Panc1 (cell line): ENCODE measurements around the gene PNMA1. TPM values are rescaled to one million over a fixed set of nuclear protein-coding genes. Genes with fewer than 3 reads are reported as not detected.

Source experiments
- ATAC-seq: fragments of 200-7000 bp; cut with Tn5 transposase; 2 replicates; pipeline ENCODE4 v1.9.1; 2020; ENCODE audit warnings: mild to moderate bottlenecking, moderate library complexity
- BruUV-seq: library from RNA; stranded (reverse); fragments of 400-500 nt; replicated peaks from 2 replicates; lab custom pipeline; 2021; lab: Mats Ljungman, UMichigan
- CTCF ChIA-PET: fragments of 300-600 bp; sonication (Branson Sonifier 250); formaldehyde crosslinking; loops from one replicate; lab custom pipeline; 2022; ENCODE audit warnings: antibody characterized with exemption; lab: Charles Lee
- POLR2A ChIA-PET: fragments of 300-600 bp; sonication (Branson Sonifier 250); formaldehyde crosslinking; loops from one replicate; lab custom pipeline; 2022; ENCODE audit warnings: antibody characterized with exemption; lab: Charles Lee
- DNase-seq: peaks from one replicate; pipeline ENCODE4 v3.0.0-alpha.2; 2010; ENCODE audit warnings: low read depth, low spot score
- H3K27ac ChIP-seq: 2 replicates; pipeline ENCODE4 v1.5.1; 2011; ENCODE audit warnings: mild to moderate bottlenecking, low read length, inconsistent platforms
- H3K27me3 ChIP-seq: fragments of 200-500 bp; sonication (Bioruptor generic); 2 replicates; pipeline ENCODE4 v1.6.0; 2014; ENCODE audit warnings: low read length, inconsistent platforms; ENCODE audit not compliant: control insufficient read depth, insufficient read depth
- H3K36me3 ChIP-seq: fragments of 200-500 bp; sonication (Bioruptor generic); 2 replicates; pipeline ENCODE4 v1.5.1; 2014; ENCODE audit warnings: inconsistent platforms, mild to moderate bottlenecking, low read length, moderate library complexity; ENCODE audit not compliant: control insufficient read depth, insufficient read depth
- H3K4me1 ChIP-seq: 2 replicates; pipeline ENCODE4 v1.5.1; 2011; ENCODE audit warnings: inconsistent platforms, mild to moderate bottlenecking, low read length, moderate library complexity; ENCODE audit not compliant: control insufficient read depth, insufficient read depth
- H3K4me3 ChIP-seq, 2 experiments: 2 replicates each; pipeline ENCODE4 v1.5.1; 2011 to 2012; ENCODE audit warnings: low read depth in 2 of 2, low read length in 2 of 2, mild to moderate bottlenecking in 2 of 2, inconsistent platforms in 1 of 2, moderate library complexity in 1 of 2
- H3K9me3 ChIP-seq: fragments of 200-500 bp; sonication (Bioruptor generic); 2 replicates; pipeline ENCODE4 v1.5.1; 2014; ENCODE audit warnings: low read depth, mild to moderate bottlenecking, inconsistent platforms, low read length, moderate library complexity; ENCODE audit not compliant: control insufficient read depth, insufficient read depth
- POLR2AphosphoS5 ChIP-seq: IDR thresholded peaks from 2 replicates; pipeline ENCODE4 v1.6.1; 2012; ENCODE audit warnings: mild to moderate bottlenecking, low read depth, low read length, moderate library complexity
- SIN3A ChIP-seq: IDR thresholded peaks from 2 replicates; pipeline ENCODE4 v1.6.1; 2012; ENCODE audit warnings: low read depth, mild to moderate bottlenecking, low read length, moderate library complexity, borderline replicate concordance; ENCODE audit not compliant: insufficient read depth
- TCF7L2 ChIP-seq: IDR thresholded peaks from 2 replicates; pipeline ENCODE4 v1.6.1; 2011; ENCODE audit warnings: mild to moderate bottlenecking, low read depth, low read length, inconsistent platforms
- in situ Hi-C: cut with HindIII; loops from 2 replicates; pipeline ENCODE4 v1.10.0; 2016; ENCODE audit warnings: low sequenced_read_pairs, low pct_unique_long_range_greater_than_20kb
- intact Hi-C: fragments of 100-400 bp; cut with micrococcal nuclease; formaldehyde crosslinking; loops from one replicate; pipeline ENCODE4 v1.10.0; 2022; ENCODE audit not compliant: unreplicated experiment
- total RNA-seq: library from RNA; stranded (reverse); gene quantifications from one replicate; pipeline ENCODE4 v1.2.1, GENCODE V29; 2021; ENCODE audit not compliant: unreplicated experiment
- TF ChIP-seq, protein P1 (sequence below), 2 experiments: IDR thresholded peaks; 2 replicates each; pipeline ENCODE4 v1.6.1; 2011 to 2012; ENCODE audit warnings: low read depth in 2 of 2, control low read depth in 1 of 2, low read length in 1 of 2, mild to moderate bottlenecking in 1 of 2, moderate library complexity in 1 of 2; ENCODE audit not compliant: insufficient read depth in 1 of 2
- TF ChIP-seq, protein P2 (sequence below): fragments of 450-650 bp; IDR thresholded peaks from 2 replicates; pipeline ENCODE4 v1.5.1; 2017; ENCODE audit warnings: mild to moderate bottlenecking

Gene PNMA1
- total RNA-seq, 1 experiment from 2014 or later, result 49.7 TPM

DNA sequence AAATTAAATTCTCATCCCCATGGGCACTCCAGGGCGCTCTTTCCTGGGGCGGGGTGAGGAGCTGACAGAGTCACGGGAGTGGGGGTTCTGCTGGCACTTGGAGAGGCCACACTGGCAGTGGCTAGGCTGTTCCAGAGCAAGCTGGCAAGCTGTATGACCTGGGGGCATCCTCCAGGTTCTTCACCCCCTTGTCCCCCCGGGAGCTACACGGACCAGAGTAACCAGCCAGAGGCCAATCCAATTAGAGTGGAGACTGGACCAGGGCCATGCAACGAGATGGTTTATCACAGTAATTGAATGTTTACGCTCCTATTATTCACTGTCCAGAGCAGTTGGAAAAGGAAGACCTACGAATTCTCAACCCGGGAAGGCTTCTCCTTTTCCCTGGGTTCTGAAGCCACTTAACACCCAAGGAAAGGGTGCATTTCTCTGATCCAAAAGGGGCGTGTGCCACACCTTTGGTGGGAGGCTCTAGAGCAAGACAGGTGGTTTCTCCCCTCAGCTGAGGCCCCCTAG is 43.8 kb upstream of the PNMA1 start:
- in situ Hi-C loops, result no loop called here
- Histone ChIP-seq H3K27ac (peak overlapping the region; percentile 97), H3K9me3 (no peaks in the 10 kb centered on the region), H3K4me3 (peak overlapping the region; percentile 68 to 85), H3K4me1 (peaks cover 74% of the 10 kb centered on the region), H3K36me3 (no peaks in the 10 kb centered on the region), H3K27me3 (no peaks in the 10 kb centered on the region)
- ATAC-seq (no peak), DNase-seq (no peak)
- TF ChIP-seq, protein P1, sequence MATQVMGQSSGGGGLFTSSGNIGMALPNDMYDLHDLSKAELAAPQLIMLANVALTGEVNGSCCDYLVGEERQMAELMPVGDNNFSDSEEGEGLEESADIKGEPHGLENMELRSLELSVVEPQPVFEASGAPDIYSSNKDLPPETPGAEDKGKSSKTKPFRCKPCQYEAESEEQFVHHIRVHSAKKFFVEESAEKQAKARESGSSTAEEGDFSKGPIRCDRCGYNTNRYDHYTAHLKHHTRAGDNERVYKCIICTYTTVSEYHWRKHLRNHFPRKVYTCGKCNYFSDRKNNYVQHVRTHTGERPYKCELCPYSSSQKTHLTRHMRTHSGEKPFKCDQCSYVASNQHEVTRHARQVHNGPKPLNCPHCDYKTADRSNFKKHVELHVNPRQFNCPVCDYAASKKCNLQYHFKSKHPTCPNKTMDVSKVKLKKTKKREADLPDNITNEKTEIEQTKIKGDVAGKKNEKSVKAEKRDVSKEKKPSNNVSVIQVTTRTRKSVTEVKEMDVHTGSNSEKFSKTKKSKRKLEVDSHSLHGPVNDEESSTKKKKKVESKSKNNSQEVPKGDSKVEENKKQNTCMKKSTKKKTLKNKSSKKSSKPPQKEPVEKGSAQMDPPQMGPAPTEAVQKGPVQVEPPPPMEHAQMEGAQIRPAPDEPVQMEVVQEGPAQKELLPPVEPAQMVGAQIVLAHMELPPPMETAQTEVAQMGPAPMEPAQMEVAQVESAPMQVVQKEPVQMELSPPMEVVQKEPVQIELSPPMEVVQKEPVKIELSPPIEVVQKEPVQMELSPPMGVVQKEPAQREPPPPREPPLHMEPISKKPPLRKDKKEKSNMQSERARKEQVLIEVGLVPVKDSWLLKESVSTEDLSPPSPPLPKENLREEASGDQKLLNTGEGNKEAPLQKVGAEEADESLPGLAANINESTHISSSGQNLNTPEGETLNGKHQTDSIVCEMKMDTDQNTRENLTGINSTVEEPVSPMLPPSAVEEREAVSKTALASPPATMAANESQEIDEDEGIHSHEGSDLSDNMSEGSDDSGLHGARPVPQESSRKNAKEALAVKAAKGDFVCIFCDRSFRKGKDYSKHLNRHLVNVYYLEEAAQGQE (IDR thresholded peaks at IDR 0.05; ENCODE audit: insufficient read depth in 1 of 2, low read depth in 2 of 2, low read length in 1 of 2), result no peak
- TF ChIP-seq TCF7L2 (no peak), POLR2AphosphoS5 (no peak), SIN3A (no peak)
- TF ChIP-seq, protein P2, sequence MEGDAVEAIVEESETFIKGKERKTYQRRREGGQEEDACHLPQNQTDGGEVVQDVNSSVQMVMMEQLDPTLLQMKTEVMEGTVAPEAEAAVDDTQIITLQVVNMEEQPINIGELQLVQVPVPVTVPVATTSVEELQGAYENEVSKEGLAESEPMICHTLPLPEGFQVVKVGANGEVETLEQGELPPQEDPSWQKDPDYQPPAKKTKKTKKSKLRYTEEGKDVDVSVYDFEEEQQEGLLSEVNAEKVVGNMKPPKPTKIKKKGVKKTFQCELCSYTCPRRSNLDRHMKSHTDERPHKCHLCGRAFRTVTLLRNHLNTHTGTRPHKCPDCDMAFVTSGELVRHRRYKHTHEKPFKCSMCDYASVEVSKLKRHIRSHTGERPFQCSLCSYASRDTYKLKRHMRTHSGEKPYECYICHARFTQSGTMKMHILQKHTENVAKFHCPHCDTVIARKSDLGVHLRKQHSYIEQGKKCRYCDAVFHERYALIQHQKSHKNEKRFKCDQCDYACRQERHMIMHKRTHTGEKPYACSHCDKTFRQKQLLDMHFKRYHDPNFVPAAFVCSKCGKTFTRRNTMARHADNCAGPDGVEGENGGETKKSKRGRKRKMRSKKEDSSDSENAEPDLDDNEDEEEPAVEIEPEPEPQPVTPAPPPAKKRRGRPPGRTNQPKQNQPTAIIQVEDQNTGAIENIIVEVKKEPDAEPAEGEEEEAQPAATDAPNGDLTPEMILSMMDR, result no peak
- CTCF ChIA-PET, result interaction anchor here (1.0 to 1.3 kb wide), 3 partner anchors 11 to 29 kb away, joined by 3 to 6 read pairs (median 3); no protein-coding TSS in a partner anchor
- intact Hi-C loops, result no loop called here
- BruUV-seq, result TSS peak; percentile 53
- POLR2A ChIA-PET, result interaction anchor here (0.5 to 0.9 kb wide), 2 partner anchors 28 to 277 kb away, joined by 4 read pairs; no protein-coding TSS in a partner anchor

DNA sequence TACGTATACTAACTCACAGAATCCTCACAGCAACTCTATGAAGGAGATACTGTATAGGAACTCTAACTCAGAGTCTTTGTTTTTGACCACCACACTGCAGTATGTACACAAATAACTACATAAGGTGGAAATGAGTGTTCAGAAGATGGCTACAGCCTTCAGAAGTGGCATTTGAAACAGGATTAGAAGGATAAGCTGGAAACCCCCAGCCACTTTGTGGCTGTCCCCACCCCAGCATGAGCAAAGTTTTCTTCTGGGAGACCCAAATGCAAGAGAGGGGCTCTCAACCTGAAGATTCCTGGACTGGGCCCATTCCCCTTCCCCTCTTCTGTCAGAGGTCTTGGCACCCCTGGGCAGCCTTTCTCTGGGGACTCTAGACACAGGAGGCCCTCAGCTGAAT is 43.2 kb upstream of the PNMA1 start:
- intact Hi-C loops, result no loop called here
- TF ChIP-seq, protein P1 (IDR thresholded peaks at IDR 0.05; ENCODE audit: insufficient read depth in 1 of 2, low read depth in 2 of 2, low read length in 1 of 2), result no peak
- no TSS peak for BruUV-seq

More for the DNA sequence above, 43.2 kb upstream of the PNMA1 start:
- in situ Hi-C loops, result no loop called here
- ChIA-PET POLR2A (no interaction called here), CTCF (no interaction called here)
- H3K27ac ChIP-seq, result peak overlapping the region; percentile 97
- DNase-seq (no peak), ATAC-seq (no peak)
- H3K4me3 ChIP-seq, result peak overlapping the region; percentile 68 to 85
- H3K36me3 ChIP-seq, result no peaks in the 10 kb centered on the region
- H3K4me1 ChIP-seq, result peaks cover 74% of the 10 kb centered on the region
- no peaks in the 10 kb centered on the region for H3K9me3 ChIP-seq
- no peaks in the 10 kb centered on the region for H3K27me3 ChIP-seq
